CD4-positive, alpha-beta T cell treated with Interleukin-12 subunit alpha and Interleukin-12 subunit beta, for 1 hour (primary cell): ENCODE data around the gene DERL2.
"Not testable (repeated sequence)": the region's sequence is repeated elsewhere in the genome, so short reads cannot be mapped to it uniquely, and the experiment has no call there.

Experiments used
- DNase-seq: peaks from one replicate; pipeline ENCODE4 v3.0.0-alpha.2; 2020

Gene DERL2

DNA sequence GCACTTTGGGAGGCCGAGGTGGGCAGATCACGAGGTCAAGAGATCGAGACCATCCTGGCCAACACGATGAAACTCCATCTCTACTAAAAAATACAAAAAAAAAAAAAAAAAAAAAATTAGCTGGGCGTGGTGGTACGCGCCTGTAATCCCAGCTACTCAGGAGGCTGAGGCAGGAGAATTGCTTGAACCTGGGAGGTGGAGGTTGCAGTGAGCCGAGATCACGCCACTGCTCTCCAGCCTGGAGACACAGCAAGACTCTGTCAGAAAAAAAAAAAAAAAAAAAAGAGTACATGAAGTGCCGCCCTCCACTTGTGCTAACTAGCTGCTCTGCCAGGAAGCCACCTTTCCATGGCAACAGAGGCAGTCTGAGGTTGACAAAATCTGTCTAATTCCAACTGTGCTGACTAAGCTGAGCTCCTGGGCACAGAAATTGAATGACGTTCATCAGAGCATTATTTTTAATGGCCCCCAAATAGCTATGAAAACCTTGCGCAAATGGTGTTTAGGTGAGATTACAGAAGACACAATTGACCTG lies 50.1 kb downstream of the DERL2 start:
- DNase-seq: not testable (repeated sequence)

GRCh38 chr17:5434984-5435383 lies 51.0 kb downstream of the DERL2 start:
- no peak for DNase-seq

DNA sequence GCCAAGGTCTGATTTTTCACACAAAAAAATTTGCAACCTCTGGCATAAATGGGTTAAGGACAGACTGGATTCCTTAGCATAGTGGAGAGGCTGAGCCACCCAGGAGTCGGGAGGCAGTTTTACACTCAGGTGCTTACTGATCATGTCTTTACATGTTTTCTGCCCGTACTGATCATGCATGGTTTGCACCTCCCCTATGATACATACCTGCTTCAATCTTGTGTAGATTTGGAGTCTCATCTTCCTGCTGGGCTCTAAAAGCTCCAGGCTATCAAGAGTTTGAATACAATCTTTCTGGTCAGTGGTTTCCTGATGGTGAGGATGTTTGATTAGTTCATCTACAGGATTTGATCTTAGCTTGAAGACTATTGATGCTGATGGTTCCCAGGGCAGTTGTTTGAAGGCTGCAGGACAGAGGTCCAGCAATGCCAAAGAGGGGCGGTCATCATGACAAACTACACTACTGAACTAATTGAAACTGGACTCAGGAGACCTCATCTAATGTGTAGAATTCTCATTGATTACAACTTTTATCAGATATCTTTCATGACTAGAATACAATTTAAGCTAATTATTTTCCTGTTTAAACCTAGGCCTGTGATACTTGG lies 53.9 kb downstream of the DERL2 start:
- no peak for DNase-seq

GRCh38 chr17:5431234-5431633 lies 54.7 kb downstream of the DERL2 start:
- DNase-seq: not testable (repeated sequence)

DNA sequence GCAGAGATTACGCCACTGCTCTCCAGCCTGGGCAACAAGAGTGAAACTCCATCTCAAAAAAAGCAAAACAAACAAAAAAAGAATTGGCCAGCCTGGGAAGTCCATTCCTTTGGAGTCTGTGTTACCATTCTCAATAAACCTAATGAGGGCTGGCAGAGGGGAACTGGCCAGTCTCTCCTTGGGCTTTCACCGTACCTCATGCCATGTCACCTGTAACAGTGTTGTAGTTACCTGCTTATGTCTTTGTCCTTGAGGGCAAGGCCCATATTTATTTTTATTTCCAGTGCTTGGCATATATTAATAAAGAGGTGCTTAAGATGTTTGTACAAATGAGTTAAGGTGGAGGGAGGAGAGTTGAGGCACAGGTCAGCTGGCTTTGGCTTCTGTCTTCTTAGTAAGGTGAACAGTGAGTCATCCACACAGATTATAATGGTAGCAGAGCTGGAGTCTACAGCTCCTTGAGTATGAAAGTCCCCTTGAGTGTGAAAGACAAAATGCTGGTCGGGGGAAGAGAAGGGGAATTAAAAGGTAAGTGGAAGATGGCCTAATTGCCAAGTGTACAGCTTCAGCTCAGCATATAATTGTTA lies 55.5 kb downstream of the DERL2 start:
- no peak for DNase-seq

- no peak for DNase-seq
Measured at GRCh38 chr17:5429191-5429887, 56.6 kb downstream of the DERL2 start.

DNA sequence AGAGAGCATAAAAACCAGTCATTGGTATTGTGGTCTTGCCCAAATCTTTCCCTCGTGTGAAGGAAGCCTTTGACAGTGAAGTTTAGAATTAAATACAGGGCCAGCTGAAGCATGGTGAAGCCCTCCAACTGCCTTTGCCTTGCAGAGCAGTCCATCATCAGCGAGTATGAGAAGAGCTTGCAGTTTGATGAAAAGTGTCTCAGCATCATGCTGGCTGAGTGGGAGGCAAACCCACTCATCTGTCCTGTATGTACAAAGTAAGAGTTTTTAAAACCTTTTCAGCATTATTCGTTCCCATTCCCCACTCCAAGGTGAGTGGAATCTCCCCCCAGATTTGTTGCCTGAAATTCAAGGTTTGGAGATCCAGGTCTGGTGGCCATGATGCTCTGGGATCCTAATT lies 60.2 kb downstream of the DERL2 start:
- no peak for DNase-seq

DNA sequence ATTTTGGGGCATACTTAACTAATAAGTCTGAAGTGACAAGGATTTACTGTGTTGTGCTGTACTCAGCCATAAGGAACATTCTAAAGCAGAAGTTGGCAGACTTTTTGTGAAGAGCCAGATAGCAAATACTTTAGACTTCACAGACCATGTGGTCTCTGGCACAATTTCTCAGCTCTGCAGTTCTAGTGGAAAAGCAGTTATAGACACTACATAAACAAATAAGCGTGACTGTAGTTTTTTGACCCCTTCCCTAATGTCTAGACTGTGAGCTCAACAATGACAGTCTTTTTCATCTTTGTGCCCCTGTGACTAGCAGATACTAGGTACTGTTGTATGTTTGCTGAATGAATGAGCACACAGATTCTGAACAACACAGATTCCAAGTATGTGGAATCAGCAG lies 61.1 kb downstream of the DERL2 start:
- no peak for DNase-seq

GRCh38 chr17:5422505-5422904 lies 63.5 kb downstream of the DERL2 start:
- DNase-seq: no peak
